Cerebellar nuclear complex (tissue), 1 donor: ENCODE results near the gene HS6ST3.

ENCODE experiments used
- DNase-seq, 2 experiments: peaks; one replicate each; lab custom pipeline; 2025; lab: John Stamatoyannopoulos, UW

Gene HS6ST3

DNA sequence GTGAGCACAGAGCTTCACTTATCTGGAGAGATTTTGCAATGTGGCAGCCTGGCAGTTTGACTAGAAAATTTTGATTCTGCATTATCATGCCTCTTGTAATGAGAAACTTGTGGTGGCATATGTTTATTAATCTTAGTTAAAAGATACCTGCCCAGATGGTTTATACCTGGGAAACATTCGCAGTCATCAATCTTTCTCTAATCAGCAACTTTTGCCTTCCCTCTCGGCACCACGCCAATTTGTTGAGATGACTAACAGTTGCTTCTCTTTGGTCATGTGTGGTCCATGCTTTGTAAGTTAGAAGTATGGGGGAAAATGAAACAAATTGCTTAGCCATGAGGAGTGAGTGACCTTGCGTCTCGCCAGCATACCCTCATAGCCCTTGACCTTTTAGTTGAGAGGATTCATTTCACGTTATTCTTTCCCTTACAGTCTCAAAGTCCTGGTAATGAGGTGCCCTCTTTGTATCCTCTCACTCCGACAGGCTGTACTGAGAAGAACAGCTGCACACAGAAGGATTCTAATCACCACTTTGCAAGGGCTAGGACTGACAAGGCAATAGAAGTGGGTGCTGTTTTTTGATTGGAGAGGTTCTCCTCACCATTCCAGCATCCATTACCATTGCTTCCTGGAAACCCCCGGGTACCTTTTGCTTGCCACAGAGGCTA, 703.0 kb downstream of the HS6ST3 start:
- DNase-seq = no peak

DNA sequence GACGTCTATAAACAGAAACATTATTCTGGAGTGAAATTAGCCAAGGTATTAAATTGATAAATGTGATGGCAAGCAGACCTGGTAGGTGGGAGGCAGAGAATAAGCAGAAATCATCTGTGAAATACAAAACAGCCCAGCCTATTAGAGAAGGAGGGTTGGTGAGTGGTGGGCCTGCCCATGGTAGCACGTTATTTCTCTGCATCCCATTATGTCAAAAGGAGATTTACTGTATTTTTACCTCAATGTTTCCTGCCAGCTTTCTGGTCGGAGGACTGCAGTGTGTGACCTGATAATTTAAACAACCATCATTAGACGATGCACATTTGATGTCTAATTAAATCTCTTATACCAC, 703.5 kb downstream of the HS6ST3 start:
- DNase-seq = no peak

DNA sequence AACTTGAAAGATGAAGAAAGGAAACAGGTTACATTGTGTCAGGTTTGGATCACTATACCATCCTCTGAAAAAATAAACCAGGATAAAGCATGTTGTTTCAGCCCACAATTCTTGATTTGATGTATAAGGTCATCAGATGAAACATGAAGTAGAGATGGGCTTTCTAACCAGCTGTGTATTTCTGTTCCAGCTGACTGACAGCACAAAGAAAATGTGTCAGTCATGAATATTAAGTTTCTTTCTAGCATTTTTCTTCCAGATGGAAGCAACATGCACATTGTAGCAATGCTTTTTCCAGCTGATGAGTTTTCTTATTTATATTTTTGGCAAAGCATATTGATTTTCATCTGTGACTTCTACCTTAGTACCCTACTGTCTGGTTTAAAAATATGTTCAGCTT, 704.8 kb downstream of the HS6ST3 start:
- DNase-seq = no peak

DNA sequence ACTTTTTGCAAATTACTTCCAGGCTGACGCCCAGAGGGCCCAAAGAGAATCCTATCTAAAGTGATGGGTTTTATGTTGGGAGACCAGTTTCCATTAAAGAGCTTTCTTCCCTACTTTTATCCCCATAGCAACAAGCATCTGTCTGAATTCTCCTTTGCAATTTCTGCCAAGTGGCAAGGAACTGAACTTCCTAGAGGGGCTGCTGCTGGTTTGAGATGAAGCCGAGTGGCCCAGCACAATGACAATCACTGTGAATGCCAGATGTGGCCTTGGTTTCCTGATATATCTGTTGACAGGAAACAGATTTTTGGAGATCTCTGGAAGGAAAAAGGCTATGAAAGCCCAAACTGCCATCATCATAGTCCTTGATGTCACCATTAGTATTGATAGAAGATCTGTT, 705.8 kb downstream of the HS6ST3 start:
- DNase-seq = no peak

DNA sequence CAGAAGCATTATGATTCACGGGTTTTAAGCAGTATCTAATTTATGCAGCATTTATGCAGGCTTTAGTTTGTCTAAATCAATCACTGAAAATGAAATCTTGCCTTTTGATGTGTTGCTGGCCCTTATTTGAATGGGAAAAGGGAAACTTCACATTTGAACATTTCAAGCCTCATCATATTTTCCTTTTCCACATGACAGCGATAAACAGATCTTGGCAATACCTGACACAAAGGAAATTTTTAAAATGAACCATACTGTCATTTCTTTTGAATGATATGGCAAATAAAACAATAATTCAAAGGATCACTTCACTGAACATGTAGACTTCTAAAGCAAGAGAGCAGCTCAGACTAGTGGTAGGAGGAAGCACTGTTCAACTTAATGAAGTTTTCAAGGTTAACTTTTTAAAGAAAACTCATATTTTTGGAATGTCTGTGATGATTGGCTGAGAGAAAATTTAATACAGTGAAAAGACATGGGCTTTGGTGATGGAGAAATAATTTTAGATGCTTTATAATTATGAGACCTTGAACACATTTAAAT, 706.3 kb downstream of the HS6ST3 start:
- no peak for DNase-seq

DNA sequence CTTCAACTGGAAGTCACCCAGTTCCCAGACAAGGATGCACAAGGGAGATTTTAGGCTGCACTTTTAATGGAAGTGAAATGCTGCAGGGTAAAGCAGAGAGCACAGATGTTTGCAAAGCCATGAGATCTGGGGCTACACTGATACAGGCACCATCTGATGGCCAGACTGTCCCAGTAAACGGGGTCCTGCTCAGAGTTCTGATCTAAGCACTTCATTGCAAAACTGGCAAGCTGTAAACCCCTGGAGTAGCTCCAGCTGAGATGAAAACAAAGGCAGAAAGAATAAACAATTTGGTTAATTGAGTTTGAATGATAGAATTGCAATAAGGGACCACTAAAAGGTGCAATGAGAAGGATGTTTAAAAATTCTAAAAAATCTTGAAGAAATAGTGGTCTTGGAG, 707.2 kb downstream of the HS6ST3 start:
- no peak for DNase-seq

DNA sequence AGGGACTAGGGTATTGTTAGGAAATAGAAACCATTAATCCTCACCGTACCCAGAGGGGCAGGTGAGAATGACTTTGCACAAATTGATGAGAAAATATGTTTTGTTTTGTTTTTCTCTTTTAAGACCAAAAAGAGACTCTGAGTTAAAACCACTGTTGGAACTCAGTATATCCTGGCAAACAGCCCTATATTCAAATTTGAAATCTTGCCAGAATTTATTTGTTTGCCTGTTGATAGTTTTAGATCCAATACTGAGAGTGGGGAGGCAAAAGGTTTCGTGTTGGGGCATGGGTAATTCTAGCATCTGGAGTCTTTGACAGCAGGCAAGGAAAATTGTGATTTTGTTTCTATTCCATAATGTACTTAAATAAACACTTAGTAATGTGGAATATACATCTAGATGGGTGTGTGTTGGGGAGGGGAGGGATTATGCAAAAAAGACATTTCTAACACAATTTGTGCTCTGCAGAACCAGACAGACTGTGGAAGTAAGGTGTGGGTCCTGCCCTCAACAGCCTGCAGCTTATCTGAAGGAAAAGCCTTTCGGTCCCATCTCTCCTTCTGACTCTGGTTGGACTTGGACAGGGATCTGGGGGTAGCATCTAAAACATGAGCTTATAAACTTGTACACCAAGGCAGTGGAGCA, 713.7 kb downstream of the HS6ST3 start:
- no peak for DNase-seq

DNA sequence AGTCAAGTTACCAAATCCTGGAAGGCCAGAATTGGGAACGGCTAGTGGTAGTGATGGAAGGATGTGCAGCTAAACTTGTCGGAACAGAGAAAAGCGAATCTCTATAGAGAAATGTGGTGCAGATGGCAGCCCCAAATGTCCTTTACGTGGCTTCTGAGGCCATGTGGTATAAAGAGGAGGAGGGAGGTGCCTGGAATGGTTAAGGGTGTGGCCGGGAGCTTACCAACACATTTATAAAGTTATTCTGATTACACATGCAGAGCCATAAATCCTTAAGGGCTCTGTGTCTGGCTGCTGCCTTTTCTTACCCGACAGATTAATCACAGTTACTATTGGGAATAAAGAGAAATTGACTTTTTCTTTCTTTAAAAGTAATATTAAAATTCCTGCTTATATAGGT, 714.3 kb downstream of the HS6ST3 start:
- no peak for DNase-seq

DNA sequence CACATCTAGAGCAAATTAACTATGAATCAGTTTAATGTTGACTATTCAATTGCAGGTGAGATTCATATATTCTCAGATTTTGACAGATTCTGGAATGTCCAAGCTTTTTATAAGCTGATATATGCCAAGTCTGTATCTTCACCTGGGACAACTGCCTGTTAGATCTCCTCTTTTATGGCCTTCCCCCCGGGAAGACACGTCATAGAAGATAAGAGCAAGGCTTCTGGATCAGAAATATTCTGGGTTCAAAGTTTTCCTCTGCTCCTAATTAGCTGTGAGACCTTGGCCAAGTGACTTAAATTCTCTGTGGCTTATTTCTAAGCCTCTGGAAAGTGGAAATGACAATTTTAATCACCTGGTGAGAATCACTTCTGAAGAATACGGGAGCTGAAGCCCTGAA, 716.8 kb downstream of the HS6ST3 start:
- no peak for DNase-seq

DNA sequence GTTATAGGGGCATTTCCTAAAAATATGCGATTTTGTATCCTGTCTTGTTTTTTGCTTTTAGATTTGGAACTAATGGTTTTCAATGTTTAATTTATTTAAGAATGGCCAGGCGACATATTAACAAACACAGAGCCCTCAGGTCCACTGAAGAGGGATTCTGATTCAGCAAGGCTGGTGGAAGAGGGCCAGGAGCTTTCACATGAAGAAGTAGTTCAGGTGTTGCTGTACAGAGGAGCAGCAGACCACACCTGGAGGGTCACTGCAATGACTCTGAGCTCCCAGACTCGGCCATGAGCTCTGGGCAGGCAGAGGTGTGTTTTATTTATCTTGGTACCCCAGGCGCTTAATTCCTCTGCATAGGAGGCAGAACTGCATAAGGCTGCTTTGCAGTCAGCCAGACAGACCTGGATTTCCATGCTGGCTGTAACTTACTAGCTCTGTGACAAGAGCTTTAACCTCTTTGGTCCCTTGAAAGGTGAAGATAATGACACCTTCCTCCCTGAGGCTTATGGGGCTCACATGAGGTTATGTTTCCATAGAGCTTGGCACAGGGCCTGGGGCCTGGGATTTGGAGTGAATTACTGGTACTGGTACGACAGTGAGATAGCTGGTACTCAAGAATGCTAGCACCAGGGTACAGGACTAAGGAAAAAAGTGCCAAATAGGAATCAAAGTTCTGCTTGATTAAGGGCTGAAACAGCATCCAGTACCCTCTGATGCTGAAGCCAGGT, 719.6 kb downstream of the HS6ST3 start:
- no peak for DNase-seq

DNA sequence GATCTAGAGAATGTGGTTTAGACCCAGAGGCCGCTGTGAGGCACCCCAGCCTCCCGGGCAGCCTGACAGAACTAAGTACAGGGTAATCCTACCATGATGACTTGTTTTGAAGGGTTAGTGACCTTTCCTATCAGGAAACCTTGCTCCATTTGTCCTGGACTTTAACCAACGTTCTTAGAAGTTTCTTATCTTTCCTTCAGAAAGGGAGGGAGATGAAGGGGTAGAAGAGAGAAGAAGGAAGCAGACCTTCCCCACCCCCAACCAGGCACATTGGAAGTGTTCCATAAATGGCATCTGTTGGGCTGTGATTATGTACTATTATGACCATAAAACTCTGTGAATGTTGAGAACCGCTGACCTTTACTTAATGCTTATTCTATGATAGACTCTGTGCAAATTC, 720.2 kb downstream of the HS6ST3 start:
- DNase-seq = no peak

DNA sequence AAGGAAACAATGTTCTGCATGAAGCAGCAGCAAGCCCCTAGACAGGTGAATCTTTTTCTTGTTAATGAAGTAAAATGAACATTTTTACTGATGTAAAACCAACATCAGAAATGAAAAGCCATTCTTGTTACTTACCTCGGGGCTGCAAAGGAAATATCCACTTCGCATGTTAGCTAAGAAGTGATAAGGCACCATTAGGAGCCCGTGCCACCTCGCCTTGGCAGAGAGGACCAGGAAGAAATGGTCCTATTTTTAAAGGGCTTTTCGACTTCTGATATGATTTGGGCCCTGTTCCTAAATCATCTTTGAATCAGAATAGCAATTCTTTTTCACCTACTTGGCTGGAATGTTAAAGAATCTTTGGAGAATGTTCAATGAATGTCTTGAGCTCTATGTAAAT, 721.1 kb downstream of the HS6ST3 start:
- no peak for DNase-seq

DNA sequence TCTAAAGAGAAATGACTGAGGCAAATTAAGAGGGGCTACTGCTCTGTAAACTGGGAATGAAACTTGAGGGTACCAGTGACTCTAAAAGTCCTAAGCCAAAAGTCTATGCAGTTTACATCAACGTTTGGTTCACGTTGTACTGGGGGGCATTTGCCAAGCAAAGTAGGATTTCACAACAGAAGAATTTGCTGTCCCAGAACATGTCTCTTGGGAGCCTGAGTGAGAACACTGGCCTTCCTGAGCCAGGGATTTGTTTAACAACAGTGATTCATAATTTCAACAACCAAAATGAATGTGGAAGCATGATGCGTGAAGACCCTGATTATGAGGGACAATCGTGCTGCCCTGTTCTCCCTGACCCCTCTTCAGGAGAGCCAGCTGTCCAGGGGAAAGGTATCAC, 726.4 kb downstream of the HS6ST3 start:
- DNase-seq = no peak

DNA sequence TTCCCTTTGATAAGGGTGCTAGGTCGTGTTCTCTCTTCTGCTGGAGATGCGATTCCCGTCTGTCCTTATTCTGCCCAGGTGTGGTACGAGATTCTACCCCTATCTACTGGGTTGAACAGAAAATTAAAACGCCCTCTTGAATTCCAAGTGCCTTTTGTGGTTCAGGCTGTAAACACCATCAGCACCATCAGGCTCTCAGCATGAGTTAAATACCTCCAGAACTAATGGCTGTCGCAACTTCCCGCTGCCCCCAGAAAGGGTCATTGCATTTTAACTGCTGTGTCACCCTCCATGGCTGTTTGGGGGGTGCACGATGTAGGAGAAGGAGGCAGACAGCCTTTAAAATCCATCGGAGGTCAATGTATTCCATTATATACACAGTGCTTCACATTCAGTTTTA, 727.0 kb downstream of the HS6ST3 start:
- no peak for DNase-seq

DNA sequence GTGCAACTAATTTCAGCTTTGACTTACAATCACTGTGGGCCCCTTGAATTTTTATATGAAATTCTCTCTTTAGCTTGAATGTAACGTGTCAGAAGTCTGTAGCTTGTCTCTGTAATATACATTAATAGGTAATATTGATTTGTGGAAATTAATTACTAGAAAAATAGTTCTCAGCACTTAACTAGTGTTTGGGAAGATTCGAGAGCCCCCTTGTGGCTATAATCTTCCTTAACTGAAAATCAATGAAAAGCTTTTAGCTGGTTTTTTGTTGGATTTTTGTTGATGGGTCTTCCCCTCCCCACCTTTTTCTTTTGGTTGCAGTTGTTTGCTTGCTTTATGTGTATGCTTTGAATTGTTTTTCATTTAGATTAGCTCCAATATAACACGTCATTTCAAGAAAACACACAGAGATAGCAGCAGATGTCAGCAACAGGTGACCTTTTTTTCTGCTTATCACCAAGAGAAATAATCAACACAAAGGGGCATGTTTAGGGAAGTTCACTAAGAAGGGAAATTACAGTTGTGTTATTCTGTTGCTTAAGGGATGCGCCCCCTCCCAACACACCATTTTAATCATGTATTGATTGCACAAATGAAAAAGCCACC, 727.5 kb downstream of the HS6ST3 start:
- DNase-seq = no peak

DNA sequence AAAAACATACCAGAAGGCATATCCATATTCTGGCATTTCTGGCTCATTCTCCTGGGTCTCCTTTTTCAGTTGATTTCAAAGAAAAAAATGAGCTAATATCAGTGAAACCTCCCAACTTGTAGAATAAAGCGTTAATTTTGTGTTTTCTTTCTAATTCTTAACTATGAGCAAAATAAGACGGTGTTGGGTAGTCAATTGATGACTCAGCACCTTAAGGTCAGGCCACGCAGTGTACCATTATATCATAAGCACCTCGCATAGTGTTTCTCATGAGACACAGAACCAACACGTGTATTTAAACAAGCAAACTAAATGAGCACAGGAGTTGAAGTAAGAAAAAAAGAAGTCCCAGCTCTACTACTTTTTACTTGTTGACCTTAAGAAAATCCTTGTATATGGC, 729.5 kb downstream of the HS6ST3 start:
- no peak for DNase-seq

DNA sequence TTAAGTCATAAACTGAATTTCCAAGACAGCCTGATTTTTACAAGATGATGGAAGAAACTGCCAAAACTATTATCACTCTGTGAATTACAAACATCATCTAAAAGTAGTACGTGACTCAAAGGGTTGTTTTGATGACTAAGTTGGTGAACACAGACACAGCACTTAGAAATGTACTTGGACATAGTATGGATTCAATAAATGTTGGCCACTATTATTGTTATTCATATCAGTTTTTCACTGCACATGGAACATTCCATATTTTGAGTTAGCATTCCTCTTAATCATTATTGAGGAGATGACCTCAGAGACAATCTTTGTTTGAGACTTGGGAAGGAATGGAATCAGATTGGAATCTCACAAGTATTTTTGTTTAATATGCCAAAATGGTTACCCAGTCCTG, 731.5 kb downstream of the HS6ST3 start:
- DNase-seq = no peak

DNA sequence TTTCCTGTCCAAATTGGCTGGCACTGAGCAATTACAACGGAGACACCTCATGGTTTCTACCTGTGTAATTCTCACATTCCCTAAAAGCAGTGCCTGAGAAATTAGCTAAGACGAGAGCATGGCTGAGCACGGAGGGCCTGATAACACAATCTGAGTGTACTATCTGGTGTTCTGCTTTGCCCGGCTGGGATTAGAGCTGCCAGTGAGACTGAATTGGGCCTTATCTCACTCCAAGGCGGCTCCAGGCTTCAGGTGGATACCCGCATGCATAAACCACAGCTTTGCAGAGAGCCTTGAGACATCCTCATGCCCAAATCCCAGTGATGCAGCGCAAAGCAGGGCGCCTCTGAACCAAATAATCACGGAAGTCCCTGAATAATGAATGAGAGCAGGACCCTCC, 732.1 kb downstream of the HS6ST3 start:
- DNase-seq = no peak

DNA sequence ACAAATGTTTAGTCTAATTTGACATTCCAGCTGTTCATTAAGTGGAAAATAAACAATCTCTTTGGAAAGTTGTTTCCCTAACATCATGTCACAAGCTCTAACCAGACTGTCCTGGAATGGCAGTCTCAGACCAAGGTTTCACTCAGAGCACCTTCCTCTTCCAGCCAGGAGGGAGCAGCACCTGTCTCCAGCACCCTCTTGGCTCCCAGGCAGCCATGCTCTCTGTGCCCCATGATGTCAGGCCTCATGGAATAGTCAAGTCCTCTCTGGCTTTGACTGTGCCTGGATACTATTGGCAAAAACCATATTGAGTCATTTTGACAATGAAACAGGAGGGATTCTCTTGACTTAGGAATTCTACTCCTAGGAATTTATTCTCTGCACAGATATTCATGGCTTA, 733.0 kb downstream of the HS6ST3 start:
- DNase-seq = no peak

DNA sequence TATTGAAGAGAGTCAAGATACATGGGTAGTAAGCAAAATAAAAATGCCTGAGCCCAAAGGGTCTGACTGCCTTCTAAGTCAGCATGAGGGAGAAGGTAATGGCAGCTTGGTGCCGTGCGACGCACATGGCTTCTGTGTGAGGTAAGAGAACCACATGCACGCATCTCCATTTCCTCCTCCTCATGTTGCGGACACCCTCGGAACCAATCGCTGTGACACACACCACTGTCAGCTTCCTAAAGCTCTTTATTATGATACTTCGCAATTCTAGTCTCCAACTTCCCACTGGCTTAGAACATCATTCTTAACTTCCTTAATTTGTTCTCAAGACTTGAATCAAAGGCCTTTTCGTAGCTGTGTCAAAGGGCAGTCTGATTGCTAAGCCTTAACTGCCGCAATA, 734.2 kb downstream of the HS6ST3 start:
- no peak for DNase-seq

DNA sequence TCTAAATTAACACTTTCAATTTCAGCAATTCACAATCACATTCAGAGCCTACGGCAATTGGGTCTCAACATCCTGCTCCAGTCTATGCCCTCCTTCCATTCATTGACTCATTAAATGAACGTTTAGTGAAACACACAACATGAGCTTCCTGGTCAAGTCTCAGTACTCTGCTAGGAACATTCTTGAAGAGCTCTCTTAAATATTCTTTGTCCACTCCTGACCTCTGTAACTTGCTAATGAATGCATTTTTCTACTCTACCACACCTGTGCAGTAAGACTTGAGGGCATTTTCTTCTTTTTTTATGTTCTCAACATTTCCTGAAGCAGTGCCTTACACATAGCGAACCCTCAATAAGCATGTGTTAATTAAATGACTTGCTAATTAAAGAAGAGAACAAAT, 735.7 kb downstream of the HS6ST3 start:
- DNase-seq = no peak

DNA sequence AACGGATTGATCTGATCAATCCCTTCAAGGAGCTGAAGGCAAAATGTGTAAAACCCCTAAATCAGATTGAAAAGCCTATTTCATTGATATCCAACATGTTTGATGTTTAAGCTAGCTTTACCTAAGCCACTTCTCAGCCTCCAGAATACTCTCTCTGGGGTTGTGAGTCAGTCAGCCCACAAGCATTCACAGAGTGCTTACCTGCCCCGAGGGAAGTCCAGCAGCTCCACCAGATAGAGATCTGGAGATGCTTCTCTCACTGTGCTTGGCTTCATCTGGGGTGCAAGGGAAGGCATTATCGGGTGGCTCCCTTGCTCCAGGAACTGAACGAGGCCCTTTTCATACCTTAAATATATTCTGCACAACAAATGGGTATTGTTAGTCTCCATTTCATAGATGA, 744.7 kb downstream of the HS6ST3 start:
- DNase-seq = no peak

DNA sequence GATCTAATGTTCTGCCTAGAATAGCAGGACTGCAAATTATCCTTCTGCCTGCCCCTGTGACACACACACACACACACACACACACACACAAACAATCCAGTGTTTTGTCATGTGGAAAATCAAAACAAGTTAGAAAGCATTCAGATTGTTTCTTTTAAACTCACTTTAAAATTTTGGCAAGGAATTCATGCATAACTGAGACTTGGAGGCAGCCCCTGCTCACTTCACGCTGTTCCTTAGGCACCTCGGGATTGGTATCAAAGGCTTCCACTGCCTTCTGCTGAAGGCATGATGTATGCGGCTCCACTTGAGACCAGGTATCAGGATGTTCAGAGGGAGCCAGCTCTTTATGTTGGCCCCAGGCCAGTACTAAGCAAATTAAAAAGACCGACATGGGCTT, 745.6 kb downstream of the HS6ST3 start:
- DNase-seq = no peak
